Measurements from ENCODE around the gene ITGA7.
A peak's percentile ranks its signal among the peaks of the same experiment; 100 is the strongest.

The ITGA7 gene

DNA sequence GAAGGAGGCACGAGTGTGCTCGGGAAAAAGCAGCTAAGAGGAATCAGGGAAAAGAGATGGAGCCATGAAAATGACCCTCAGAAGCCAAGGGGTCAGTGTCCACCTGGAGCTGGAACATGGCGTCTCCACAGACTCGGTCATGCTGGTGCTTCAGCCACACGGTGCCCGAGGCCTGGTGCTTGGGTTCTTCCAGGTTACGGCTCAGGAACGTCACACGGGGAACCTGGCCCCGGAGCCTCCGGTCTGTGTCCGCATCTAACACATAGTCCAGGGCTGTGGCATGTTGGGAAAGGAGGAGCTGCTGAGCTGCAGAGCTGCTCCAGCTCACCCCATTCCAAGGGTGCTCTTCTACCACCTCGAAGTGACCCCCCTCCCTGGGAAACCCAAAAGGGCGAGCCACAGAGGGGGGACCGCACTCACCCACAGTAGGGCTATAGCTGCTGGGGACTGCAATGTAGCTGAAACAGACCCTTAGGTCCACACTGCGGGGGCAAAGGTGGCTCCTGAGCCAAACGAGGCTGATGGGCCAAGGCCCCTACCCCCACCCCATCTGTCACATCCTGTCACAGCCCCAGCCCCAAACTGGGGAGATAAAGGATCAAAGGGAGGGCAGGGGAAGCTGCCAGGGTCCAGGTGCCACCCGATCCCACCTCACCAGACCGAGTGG, 10.8 kb downstream of the ITGA7 start:
- H3K27ac Mint-ChIP-seq = peak overlapping the region in 1 of 2 donors; percentile 24
- H3K4me3 Mint-ChIP-seq = no peak overlapping the region
- DNase-seq (no peak), ATAC-seq (replicated peaks) (no peak)
- peaks cover 6 to 45% of the 10 kb centered on the region in 2 donors for H3K27me3 Mint-ChIP-seq
- peaks cover 0 to 1% of the 10 kb centered on the region in 2 donors for H3K4me1 Mint-ChIP-seq (ENCODE audit: low read depth in 2 of 2)
- H3K36me3 Mint-ChIP-seq (ENCODE audit: insufficient read depth) = no peaks in the 10 kb centered on the region
- H3K9me3 Mint-ChIP-seq = no peaks in the 10 kb centered on the region

DNA sequence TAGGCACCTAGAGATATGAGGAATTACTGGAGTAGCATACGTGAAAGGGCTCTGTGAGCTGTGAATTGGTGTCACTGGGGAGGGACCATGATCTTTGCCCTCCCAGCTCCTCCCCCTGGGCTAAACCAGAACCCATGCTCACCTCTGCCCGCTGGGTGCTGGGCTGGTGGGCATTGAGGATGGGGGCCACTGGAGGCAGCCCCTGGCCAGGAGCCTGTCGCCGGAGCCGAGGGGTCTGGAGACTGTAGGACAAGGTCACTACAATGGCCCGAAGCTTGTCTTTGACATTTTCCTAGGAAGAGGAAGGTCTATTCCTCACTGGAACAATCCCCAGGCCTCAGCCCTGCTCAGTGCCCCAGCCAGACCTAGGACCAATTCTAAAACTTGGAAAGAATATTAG, 11.6 kb downstream of the ITGA7 start:
- Mint-ChIP-seq H3K36me3 (ENCODE audit: insufficient read depth) (no peaks in the 10 kb centered on the region), H3K4me3 (no peak overlapping the region), H3K27me3 (peaks cover 6 to 45% of the 10 kb centered on the region in 2 donors), H3K27ac (no peak overlapping the region), H3K4me1 (ENCODE audit: low read depth in 2 of 2) (peaks cover 0 to 1% of the 10 kb centered on the region in 2 donors), H3K9me3 (no peaks in the 10 kb centered on the region)
- ATAC-seq (replicated peaks) (no peak), DNase-seq (no peak)

DNA sequence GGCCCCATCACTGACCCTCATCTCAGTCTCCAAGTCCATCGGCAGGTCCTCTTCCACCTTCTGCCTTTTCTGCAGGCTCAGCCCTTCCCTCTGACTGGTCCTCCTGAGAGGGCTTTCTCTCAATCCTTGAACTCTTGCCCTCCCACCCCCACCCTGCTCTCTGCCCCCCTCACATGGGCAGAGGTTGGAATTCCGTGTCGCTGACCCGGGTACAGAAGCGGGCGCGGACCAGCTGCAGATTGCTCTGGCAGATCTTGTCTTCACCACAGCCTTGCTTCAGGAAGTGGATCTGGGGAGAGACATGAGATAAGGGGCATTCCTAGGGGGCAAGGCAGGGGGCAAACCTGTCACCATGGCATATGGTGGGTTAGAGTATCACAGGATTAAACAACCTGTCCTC, 12.4 kb downstream of the ITGA7 start:
- H3K4me3 Mint-ChIP-seq = no peak overlapping the region
- peak overlapping the region in 1 of 2 donors; percentile 84 for H3K27ac Mint-ChIP-seq
- ATAC-seq (replicated peaks) (no peak), DNase-seq (no peak)
- H3K4me1 Mint-ChIP-seq (ENCODE audit: low read depth in 2 of 2) = peaks cover 0 to 1% of the 10 kb centered on the region in 2 donors
- peaks cover 6 to 45% of the 10 kb centered on the region in 2 donors for H3K27me3 Mint-ChIP-seq
- H3K9me3 Mint-ChIP-seq = no peaks in the 10 kb centered on the region
- H3K36me3 Mint-ChIP-seq (ENCODE audit: insufficient read depth) = no peaks in the 10 kb centered on the region

DNA sequence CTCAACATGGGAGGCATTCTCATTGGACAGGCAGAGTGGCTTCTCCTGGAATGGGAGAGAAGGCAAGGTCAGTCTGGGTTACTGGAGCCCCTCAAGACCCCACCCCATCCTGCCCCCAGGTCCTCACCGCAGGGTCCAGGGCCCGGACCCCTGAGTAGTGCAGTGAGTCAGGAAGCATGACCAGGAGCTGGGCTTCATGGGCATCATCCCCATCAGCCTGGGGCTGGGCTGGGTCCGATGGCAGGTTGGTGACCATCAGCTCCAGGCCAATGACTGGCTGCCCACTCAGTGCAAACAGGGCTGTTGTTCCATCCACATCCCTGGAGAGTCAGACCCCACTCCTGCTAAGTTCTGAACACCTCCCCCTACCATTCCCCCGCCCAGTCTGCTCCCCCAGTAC, 13.1 kb downstream of the ITGA7 start:
- H3K27me3 Mint-ChIP-seq = peaks cover 3 to 45% of the 10 kb centered on the region in 2 donors
- DNase-seq (no peak), ATAC-seq (replicated peaks) (no peak)
- H3K36me3 Mint-ChIP-seq (ENCODE audit: insufficient read depth) = no peaks in the 10 kb centered on the region
- H3K27ac Mint-ChIP-seq = peak overlapping the region in 1 of 2 donors; percentile 84
- H3K4me3 Mint-ChIP-seq = no peak overlapping the region
- no peaks in the 10 kb centered on the region for H3K9me3 Mint-ChIP-seq
- H3K4me1 Mint-ChIP-seq (ENCODE audit: low read depth in 2 of 2) = peaks cover 0 to 1% of the 10 kb centered on the region in 2 donors

DNA sequence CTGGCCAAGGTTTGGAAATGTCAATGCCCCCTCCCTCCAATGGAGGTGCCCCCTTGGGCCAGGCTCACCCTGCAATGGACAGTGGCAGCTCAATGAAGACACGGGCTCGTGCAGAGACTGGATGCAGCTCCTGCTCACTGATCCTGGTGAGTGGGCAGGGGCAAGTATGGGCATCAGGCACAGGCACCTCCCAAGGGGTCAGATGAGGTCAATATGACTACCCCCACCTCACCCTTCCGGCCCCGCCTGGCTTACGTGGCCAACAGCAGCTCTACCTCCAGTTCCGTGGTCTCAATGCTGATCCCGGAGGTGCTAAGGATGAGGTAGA, 13.6 kb downstream of the ITGA7 start:
- Mint-ChIP-seq H3K4me1 (ENCODE audit: low read depth in 2 of 2) (peaks cover 0 to 1% of the 10 kb centered on the region in 2 donors), H3K27ac (no peak overlapping the region), H3K9me3 (no peaks in the 10 kb centered on the region), H3K36me3 (ENCODE audit: insufficient read depth) (no peaks in the 10 kb centered on the region), H3K27me3 (peaks cover 0 to 40% of the 10 kb centered on the region in 2 donors), H3K4me3 (no peak overlapping the region)
- DNase-seq (no peak), ATAC-seq (replicated peaks) (no peak)

DNA sequence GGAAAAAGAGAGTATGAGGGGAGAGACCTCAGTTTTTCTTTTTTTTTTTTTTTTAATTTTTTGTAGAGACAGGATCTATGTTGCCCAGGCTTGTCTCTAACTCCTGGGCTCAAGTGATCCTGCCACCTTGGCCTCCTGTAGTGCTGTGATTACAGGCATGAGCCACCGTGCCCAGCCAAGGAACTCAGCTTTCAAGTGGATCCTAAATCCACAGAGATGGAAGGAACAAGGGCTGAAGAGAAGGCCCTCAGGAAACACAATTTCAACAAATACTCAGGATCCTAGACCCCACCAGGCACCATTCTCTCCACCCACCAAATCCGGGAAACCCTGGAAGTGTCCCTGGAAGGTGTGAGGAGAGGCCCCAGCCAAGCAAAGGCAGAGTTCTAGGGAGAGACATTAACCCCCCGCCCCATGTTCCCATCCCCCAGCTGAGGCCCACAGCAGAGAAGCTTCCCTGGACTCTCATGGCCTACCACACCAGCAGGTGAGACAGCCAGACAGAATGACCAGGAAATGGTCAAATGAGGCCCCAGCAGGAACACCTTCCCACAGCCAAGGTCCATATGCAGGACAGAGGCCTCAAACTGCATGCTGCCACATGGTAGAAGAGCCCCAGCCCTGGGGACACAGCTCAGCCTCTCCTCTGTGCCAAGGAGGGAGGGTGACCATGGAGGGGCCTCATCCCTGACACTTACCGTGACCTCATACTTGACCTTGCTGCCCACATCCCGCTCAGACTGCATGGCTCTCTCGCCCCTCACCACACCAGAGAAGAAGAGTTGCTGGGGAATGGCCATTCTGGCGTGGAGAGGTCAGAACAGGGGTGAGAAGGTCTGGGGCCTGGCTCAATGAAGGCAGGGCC, 14.1 kb downstream of the ITGA7 start:
- Mint-ChIP-seq H3K27me3 (peaks cover 0 to 38% of the 10 kb centered on the region in 2 donors), H3K9me3 (no peaks in the 10 kb centered on the region), H3K4me1 (ENCODE audit: low read depth in 2 of 2) (peaks cover 0 to 1% of the 10 kb centered on the region in 2 donors), H3K4me3 (no peak overlapping the region), H3K36me3 (ENCODE audit: insufficient read depth) (no peaks in the 10 kb centered on the region), H3K27ac (no peak overlapping the region)
- ATAC-seq (replicated peaks) = no peak
- no peak for DNase-seq

DNA sequence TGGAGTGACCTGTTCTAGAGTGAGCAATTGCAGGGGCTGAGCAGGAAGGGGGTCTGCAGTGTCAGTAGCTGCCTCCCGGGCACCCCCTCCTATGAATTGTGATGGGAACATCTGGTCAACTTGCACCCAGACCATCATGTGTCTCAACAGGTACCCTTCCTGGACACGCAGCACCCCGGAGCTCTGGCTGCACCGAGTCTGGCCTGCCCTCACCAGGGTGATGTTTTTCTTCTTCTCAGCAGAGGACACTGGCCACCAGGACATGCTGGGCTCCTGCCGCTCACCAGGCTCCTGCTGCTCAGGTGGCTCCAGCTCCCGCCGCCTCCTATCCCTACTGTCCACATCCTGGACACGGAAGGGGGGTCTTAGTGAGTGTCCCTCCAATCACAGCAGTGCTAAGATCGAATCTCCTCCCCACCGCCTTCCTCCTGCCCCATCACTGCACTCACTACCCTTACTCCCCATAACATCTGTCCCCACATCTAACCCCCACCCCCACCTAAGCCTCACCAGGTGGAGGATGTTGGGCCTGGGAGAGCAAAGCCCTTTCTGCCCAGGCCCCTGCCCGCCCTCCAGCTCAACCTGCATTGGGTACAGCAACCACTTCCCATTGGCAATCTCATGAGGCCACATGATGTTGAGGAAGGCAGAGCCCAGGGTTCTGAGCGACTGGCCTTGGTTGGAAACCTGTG, 14.9 kb downstream of the ITGA7 start:
- DNase-seq (no peak), ATAC-seq (replicated peaks) (no peak)
- peaks cover 2 to 3% of the 10 kb centered on the region in 2 donors for H3K4me1 Mint-ChIP-seq (ENCODE audit: low read depth in 2 of 2)
- no peaks in the 10 kb centered on the region for H3K9me3 Mint-ChIP-seq
- H3K4me3 Mint-ChIP-seq = no peak overlapping the region
- no peak overlapping the region for H3K27ac Mint-ChIP-seq
- peaks cover 0 to 31% of the 10 kb centered on the region in 2 donors for H3K27me3 Mint-ChIP-seq
- H3K36me3 Mint-ChIP-seq (ENCODE audit: insufficient read depth) = no peaks in the 10 kb centered on the region

DNA sequence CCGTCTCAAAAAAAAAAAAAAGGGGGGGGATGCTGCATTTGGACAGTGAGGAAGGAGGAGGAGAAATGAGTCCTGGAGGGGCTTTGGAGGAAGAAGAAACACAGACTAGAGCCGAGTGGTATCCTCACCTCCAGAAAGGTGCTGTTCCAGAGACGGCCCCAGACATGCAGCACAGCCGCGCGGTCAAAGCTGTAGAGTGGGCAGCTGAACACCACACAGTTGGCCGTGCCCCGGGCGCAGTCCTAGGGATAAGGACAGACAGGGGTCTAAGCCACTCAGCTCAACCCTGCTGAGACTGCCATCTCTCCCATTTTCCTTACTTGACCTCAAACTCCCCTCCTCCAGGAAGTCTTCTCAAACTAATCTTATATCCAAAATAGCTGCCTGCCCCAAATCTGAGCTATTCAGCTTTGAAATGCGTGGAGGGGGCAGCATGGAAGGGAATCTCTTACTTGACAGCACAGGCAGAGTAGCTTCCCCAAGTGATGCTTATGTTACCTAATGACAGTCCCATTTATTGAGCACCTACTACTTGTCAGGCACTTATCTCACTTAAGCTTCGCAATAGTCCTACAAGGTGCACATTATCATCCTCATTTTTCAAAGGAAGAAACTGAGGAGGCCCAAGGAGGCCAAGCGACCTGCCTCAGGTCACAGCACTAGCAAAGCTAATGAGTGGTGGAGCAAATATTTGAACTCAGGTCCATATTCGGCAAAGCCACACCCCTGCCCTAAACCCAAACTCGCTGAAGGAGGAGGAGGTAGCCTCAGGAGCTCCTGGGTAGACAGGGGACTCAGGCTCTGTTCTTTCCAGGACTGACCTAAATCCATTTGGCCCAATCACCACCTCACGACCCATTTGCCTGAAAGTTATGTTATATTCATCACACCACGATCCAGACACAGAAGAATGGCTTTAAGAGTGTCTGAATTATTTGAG, 18.7 kb downstream of the ITGA7 start:
- Mint-ChIP-seq H3K27me3 (peaks cover 4 to 6% of the 10 kb centered on the region in 2 donors), H3K4me3 (no peak overlapping the region), H3K27ac (no peak overlapping the region), H3K9me3 (no peaks in the 10 kb centered on the region), H3K4me1 (ENCODE audit: low read depth in 2 of 2) (peaks cover 3 to 4% of the 10 kb centered on the region in 2 donors), H3K36me3 (ENCODE audit: insufficient read depth) (no peaks in the 10 kb centered on the region)
- no peak for ATAC-seq (replicated peaks)
- DNase-seq = no peak

DNA sequence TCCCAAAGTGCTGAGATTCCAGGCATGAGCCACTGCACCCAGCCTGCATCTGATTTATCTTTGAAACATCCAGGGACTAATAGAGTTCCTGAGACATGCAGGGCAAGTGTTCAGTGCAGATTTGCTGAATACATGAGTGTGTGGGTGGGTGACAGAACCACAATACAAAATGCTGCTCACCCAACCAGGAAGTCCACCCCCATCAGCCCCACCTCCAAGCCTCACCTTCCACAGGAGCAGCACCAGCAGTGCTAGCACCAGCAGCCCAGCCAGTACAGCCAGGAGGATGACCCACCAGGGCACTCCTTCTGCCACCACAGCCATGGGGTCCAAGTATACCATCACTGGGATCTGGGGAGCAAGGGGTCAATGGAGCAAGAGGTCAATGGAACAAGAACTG, 20.0 kb downstream of the ITGA7 start:
- Mint-ChIP-seq H3K36me3 (ENCODE audit: insufficient read depth) (no peaks in the 10 kb centered on the region), H3K27me3 (peaks cover 8 to 17% of the 10 kb centered on the region in 2 donors), H3K9me3 (no peaks in the 10 kb centered on the region), H3K27ac (no peak overlapping the region), H3K4me1 (ENCODE audit: low read depth in 2 of 2) (peaks cover 3 to 4% of the 10 kb centered on the region in 2 donors), H3K4me3 (no peak overlapping the region)
- no peak for ATAC-seq (replicated peaks)
- DNase-seq = no peak

DNA sequence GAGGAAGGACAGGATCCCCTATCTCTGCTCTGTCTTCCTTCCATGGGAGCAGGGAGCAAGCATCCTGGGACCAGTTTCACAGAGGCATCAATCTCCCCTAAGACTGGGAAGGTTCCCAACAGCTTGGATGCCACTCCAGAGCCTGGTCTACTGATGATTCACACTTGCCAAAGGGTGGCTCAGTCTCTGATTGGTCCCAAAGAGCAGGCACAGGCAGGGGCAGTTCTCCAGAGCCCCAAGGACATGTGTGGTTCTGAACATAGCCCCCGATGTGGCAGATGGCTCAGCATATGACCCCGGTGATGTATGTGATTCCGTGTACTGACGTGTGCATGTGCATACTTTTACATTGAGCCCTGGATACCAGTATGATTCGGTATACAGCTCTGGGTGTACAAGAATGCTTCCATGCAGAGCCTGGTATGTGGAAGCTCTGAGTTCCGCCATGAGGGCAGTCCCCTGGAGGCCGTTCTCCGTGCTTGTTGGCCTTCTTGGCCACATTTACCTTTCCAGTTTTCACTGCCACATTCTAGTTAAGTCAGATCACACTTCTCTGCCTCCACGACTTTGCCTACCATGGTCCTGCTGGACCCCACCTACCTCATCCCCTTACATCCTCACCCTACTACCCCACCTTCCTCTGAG, 21.2 kb downstream of the ITGA7 start:
- no peak overlapping the region for H3K27ac Mint-ChIP-seq
- H3K36me3 Mint-ChIP-seq (ENCODE audit: insufficient read depth) = no peaks in the 10 kb centered on the region
- no peaks in the 10 kb centered on the region for H3K9me3 Mint-ChIP-seq
- DNase-seq (no peak), ATAC-seq (replicated peaks) (no peak)
- H3K27me3 Mint-ChIP-seq = peaks cover 16 to 30% of the 10 kb centered on the region in 2 donors
- H3K4me3 Mint-ChIP-seq = no peak overlapping the region
- peaks cover 3 to 7% of the 10 kb centered on the region in 2 donors for H3K4me1 Mint-ChIP-seq (ENCODE audit: low read depth in 2 of 2)

DNA sequence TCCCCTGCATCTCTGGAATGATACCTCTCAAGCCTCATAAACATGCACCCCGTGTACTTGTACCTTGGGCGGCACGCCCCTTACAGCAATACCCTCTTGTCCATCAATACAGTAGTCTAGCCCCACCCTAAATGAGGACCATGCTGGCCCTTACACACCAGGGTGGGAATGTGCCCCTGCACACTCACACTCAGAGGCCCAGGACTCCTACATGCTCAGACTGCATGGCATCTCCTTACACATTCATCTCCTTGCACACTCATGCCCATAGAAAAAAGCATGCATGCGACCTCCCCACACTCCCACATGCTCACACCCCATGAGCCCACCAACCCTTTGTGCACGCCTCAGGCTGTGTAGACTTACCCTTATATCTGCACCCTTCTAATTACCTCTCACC, 22.0 kb downstream of the ITGA7 start:
- DNase-seq (no peak), ATAC-seq (replicated peaks) (no peak)
- H3K27ac Mint-ChIP-seq = no peak overlapping the region
- H3K27me3 Mint-ChIP-seq = peaks cover 24 to 38% of the 10 kb centered on the region in 2 donors
- no peaks in the 10 kb centered on the region for H3K36me3 Mint-ChIP-seq (ENCODE audit: insufficient read depth)
- no peak overlapping the region for H3K4me3 Mint-ChIP-seq
- H3K9me3 Mint-ChIP-seq = no peaks in the 10 kb centered on the region
- H3K4me1 Mint-ChIP-seq (ENCODE audit: low read depth in 2 of 2) = peaks cover 5 to 15% of the 10 kb centered on the region in 2 donors

DNA sequence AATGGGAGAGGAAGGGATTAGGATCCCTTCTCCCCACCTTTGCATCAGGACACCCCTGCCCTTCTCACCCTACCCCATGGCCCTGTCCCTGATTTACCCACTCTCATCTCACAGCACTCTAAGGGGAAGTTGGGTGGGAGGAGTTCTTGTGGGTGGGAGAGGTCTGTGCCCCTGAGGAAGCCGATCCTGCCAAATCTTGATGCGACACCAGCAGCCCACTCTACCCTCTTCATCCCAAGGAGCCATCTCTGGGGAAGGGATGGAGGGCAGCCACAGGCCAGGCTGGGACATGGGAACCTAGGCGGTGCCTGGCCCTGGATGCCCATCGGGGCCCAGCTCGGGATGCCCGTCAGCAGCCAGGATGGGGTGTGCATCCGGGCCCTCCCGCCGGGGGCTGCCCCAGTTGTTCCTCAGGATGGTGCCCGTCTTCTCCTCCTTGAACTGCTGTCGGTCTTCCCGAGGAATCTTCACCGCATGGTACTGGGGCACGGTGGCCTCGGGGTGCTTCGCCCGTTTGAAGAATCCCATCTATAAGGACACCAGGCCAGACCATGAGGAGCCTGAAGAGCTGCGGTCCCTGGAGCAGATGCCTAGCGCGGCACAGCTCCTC, 22.8 kb downstream of the ITGA7 start:
- Mint-ChIP-seq H3K36me3 (ENCODE audit: insufficient read depth) (no peaks in the 10 kb centered on the region), H3K27me3 (peaks cover 32 to 41% of the 10 kb centered on the region in 2 donors), H3K9me3 (no peaks in the 10 kb centered on the region), H3K4me3 (no peak overlapping the region), H3K4me1 (ENCODE audit: low read depth in 2 of 2) (peaks cover 5 to 16% of the 10 kb centered on the region in 2 donors), H3K27ac (no peak overlapping the region)
- no peak for ATAC-seq (replicated peaks)
- no peak for DNase-seq
